Tibial nerve (tissue), 3 donors: Measurements from ENCODE around the gene PRRT1.

Experiments used
- CTCF ChIP-seq, 5 experiments: fragments of 200-600 bp in 3 of 5; fragments of 450-650 bp in 2 of 5; sonication (generic) in 3 of 5; IDR thresholded peaks; one replicate each; pipeline ENCODE4 v1.5.1; 2016 to 2019; ENCODE audit warnings: antibody characterized with exemption in 5 of 5, mild to moderate bottlenecking in 3 of 5, moderate library complexity in 2 of 5
- POLR2A ChIP-seq, 2 donors: fragments of 450-650 bp; IDR thresholded peaks; one replicate each; pipeline ENCODE4 v1.6.1; 2017; ENCODE audit warnings: antibody characterized with exemption in 2 of 2, mild to moderate bottlenecking in 2 of 2, moderate library complexity in 2 of 2

GRCh38 chr6:32105433-32105832 is 46.3 kb downstream of the PRRT1 start:
- TF ChIP-seq CTCF (IDR thresholded peaks at IDR 0.05) (no peak), POLR2A (IDR thresholded peaks at IDR 0.05) (no peak)
